HG02763 (cell line): ENCODE data around the gene MPC1.
"Not testable (repeated sequence)": the region's sequence is repeated elsewhere in the genome, so short reads cannot be mapped to it uniquely, and the experiment has no call there.

ENCODE experiments used
- ATAC-seq: cut with Tn5 transposase; IDR thresholded peaks from one replicate; pipeline ENCODE4 v1.9.1; 2021; ENCODE audit warnings: mild to moderate bottlenecking, moderate library complexity; ENCODE audit not compliant: unreplicated experiment

The MPC1 gene

DNA sequence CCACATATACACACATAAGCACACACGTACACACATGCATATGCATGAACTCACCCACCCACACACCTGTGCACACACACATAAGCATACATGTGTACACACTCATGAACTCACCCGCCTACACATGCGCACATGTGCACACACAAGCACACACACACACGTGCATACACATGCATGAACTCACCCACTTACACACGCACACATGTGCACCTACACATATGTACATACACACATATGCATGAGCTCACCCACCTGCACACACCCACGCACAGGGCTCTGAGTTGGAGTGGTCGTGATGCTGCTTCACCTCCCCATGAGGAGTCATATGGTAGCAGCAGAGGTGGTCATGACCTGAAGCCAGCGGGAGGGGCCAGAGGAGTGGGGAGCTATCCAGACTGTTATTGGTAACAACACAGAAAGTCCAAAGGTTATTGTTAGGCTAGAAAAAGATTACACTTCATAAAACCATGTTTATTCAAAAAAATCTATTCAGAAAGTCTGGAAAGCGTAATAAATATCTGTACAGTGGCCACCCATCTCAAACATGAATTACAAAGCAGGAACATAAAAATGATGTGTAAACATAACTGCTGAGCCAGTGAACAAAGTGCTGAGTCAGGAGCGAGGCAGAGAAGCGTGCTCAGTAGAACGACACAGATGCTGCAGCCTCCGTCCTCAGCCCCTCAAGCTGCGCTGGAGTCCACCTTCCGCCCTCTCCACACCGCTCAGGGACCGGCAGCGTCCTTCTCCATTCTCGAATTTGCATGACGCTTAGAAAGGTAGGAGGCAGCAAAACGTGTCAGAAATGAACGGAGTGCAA, 26.4 kb upstream of the MPC1 start:
- no peak for ATAC-seq

DNA sequence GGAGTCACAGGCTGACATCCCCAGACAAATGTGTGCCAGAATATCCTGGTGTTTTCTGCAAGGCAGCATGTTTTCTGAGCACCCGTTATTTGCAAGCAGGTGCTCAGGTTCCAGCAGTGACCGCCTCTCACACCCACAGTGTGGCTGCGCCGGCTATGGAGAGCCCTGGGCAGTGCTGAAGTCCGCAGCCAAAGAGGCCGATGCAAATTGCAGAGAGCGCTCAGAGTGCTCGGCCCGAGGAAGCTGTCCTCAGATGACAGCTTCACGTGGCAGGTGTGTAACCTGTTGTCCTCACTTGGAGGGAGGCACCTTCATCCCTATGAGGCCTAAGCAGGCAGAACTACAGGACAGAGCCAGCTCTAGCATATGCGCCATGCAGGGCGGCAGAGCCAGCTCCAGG, 23.5 kb upstream of the MPC1 start:
- ATAC-seq: no peak

GRCh38 chr6:166405386-166405785, 22.6 kb upstream of the MPC1 start:
- ATAC-seq: no peak

GRCh38 chr6:166402582-166403277, 20.0 kb upstream of the MPC1 start:
- no peak for ATAC-seq

- ATAC-seq: not testable (repeated sequence)
Measured at GRCh38 chr6:166400649-166401250, 18.0 kb upstream of the MPC1 start.

DNA sequence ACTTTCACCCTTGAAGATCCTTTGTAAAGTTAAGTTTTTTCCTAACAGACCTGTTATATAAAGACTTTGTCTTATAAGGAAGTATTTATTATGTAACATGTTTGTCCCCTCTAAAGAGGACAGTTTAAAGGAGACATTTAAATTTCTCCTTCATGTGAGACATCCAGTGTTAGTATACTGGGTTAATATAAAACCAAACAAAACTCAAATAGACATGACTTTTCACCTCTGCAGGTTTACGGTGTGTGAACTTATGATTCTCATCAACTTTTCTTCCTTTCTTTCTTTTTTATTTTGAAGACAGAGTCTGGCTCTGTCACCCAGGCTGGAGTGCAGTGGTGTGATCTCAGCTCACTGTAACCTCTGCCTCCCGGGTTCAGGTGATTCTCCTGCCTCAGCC, 17.4 kb upstream of the MPC1 start:
- ATAC-seq: no peak

GRCh38 chr6:166398348-166398747, 15.6 kb upstream of the MPC1 start:
- ATAC-seq: no peak

DNA sequence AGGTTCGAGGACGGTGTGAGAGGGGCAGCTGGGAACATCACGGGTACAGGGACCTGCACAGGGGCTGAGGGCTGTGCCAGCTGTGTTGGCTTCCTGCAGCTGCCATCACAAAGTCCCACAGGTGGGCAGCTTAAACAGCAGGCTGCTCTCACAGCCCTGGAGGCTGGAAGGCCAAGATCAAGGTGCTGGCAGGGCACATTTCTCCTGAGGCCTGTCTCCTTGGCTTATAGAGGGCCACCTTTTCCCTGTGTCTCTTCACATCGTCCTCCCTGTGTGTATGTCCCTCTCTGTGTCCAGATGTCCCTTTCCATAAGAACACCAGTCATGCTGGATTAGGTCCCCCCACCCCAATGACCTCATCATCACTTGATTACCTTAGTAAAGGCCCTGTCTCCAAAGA, 15.1 kb upstream of the MPC1 start:
- no peak for ATAC-seq

GRCh38 chr6:166395778-166396177, 13.0 kb upstream of the MPC1 start:
- no peak for ATAC-seq

DNA sequence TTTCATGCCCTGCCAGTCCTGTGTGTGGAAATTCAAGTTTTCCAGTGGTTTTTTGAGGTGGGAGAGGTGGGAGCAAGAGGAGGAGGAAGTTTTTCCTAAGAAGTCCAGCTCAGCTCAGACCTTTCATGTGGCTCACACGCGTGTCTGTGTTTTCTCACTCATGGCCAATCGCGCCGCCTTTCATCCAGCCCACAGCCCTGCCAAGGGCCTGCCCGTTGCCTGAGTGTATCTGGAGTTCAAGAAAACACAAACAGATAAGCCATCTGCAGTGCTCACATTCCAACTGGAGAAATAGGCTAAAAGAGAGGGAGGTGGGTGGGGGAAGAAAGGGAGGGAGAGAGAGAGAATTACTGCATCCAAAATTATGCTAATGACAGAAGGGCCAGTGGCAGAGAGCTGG, 12.6 kb upstream of the MPC1 start:
- ATAC-seq: no peak

DNA sequence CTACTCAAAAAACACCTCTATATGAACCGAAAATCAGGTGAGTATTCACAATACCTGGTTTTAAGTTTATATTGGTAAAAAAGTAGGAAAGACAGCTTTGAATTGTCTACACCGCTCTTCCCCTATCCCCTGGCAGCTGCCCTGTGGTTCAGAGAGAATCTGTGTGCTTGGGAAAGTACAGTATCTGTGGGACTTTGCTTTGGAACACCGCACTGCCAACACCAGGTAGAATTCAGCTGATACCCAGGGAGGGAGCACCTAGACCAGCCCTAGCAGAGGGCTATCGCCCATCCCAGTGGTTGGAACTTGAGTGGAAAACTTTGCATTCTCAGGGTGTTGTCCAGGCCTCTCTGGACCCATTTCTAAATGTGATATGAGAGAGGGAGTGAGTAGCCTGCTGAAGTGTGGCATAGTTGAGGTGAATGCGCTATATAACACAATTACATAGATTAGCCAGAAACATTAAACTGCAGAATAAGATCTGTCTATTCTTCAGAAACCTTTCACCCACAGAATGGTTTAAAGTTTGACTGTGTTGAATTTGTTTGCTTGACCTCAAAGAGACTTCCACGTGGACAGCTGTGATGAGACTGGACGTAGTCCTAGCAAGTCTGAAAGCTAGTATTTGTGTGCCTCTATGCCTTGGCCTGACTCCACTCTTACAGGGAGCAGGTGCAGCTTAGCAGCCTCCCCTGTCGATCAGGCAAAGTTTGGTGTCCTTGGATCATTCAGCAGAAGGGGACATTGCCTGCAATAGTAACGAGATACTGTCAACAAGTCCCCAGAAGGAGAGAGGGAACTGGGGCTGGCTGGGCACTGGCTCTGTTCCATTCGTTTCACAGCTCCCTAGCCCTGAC, 11.5 kb upstream of the MPC1 start:
- ATAC-seq: no peak

DNA sequence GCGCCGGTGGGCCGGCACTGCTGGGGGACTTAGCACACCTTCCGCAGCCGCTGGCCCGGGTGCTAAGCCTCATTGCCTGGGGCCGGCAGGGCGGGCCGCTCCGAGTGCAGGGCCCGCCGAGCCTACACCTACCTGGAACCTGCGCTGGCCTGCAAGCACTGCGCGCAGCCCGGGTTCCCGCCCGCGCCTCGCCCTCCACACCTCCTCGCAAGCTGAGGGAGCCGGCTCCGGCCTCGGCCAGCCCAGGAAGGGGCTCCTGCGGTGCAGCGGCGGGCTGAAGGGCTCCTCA, 10.7 kb upstream of the MPC1 start:
- ATAC-seq: no peak

GRCh38 chr6:166392755-166393534, 10.2 kb upstream of the MPC1 start:
- ATAC-seq: not testable (repeated sequence)

DNA sequence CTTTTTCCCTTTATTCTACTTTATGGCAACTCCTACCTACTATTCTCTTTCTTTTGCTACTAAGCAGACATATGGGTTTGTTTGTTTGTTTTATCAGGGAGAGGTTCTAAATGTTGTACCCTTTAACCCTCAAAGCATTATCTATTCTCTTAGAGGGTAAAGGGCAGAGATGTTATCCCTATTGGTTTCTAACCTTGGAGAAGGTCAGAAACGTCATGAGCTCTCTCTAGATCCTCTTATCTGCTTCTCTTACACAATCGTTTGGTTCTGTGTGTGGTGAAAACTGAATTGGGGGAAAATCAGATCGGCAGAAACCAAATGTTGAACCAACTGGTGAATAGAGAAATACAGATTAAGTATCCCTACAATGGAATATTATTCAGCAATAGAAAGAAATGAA, 6.4 kb upstream of the MPC1 start:
- ATAC-seq: no peak

DNA sequence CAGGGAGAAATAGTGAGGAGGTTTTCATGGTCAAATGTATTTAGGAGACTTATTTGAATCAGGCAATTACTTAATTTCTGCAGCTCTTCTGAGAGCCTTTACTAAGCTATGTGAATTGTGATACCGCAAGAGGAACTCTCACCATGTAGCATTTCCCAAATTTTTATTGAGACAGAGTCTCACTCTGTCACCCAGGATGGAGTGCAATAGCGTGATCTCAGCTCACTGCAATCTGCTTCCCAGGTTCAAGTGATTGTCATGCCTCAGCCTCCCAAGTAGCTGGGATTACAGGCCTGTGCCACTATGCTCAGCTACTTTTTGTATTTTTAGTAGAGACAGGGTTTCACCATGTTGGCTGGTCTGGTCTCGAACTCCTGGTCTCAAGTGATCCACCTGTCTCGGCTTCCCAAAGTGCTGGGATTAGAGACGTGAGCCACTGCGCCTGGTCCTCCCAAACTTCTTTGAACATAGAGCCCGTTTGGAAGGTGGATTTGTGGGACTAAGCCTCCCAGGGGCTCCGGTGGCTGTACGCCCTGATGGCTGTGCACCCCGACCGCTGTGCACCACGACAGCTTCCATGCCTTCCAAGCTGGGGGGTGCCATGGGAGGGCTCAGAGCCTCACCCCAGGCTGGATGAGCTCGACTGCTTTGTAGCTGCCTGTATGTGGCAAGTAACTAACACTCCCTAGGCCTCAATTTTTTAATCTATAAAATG, 5.7 kb upstream of the MPC1 start:
- ATAC-seq: no peak

DNA sequence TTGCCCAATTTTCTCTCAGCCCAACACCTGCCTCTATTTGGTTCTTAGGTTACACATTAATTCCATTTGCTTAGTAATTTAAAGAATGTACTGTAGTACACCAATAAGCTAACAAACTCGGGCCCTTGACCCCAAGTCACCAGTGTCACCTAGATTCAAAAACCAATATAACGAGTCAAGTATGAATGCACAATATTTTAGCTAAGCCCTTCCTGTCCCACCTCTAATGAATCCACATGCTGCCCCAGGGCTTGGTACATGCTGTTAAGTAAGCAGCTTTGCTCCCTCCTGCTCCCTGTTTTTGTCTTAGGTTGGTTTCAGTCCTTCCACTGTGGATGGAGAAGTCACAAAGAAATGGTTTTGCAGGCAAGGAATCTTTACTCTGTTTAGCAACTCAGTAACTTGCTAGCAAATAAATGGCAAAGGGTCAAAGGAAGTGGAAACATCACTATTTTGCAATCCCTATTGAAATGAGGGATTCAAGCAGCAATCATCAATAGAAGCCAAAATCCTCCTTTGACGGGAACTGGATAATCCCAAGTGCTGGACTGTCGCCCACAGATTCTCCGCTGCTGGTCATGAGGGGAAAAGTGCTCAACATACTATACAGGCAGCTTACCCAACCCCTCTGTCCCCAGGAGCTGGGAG, 5.0 kb upstream of the MPC1 start:
- no peak for ATAC-seq

- not testable (repeated sequence) for ATAC-seq
Measured at GRCh38 chr6:166387098-166387497, 4.4 kb upstream of the MPC1 start.

DNA sequence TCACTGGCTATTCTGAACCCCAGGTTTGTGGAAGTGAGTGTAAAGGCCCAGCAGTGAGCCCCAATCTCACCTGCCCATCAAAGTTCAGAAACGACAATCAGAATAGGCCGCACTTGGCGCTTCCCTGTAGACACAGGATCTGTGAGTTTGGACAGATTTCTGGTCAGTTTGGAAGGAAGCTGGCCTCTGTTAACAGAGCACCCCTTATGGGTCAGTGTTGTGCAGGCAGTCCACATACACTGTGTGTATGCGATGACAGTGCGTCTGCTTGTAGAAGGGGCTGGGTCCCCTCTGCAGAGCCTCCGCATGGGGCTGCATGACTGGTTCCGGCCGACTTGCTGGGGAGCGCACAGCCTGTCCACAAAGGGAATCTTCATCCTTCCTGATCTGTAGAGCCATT, 3.4 kb upstream of the MPC1 start:
- no peak for ATAC-seq

GRCh38 chr6:166383802-166384363, 1.1 kb upstream of the MPC1 start:
- ATAC-seq: not testable (repeated sequence)
